GM10847 (cell line): Measurements from ENCODE around the gene ASAP3.

Experiments used
- POLR2A ChIP-seq: IDR thresholded peaks from 2 replicates; pipeline ENCODE4 v1.6.1; 2011; ENCODE audit not compliant: insufficient read length; ENCODE audit errors: extremely low read depth

ASAP3 gene

GRCh38 chr1:23424293-23425192, 59.4 kb downstream of the ASAP3 start, which contains the start of gene TCEA3:
TSS of gene TCEA3 (minus strand) at chr1:23424748. CDS start at chr1:23424633, 115 bp downstream.
- TF ChIP-seq POLR2A = no peak

- TF ChIP-seq POLR2A = no peak
Measured at GRCh38 chr1:23423415-23424292, 60.3 kb downstream of the ASAP3 start.

GRCh38 chr1:23422941-23423340, 61.0 kb downstream of the ASAP3 start:
- no peak for TF ChIP-seq POLR2A

GRCh38 chr1:23422241-23422877, 61.6 kb downstream of the ASAP3 start:
- TF ChIP-seq POLR2A = no peak

GRCh38 chr1:23421753-23422240, 62.2 kb downstream of the ASAP3 start:
- TF ChIP-seq POLR2A = no peak

- no peak for TF ChIP-seq POLR2A
Measured at GRCh38 chr1:23421343-23421742, 62.6 kb downstream of the ASAP3 start.

- TF ChIP-seq POLR2A = no peak
Measured at GRCh38 chr1:23420778-23421177, 63.2 kb downstream of the ASAP3 start.

- no peak for TF ChIP-seq POLR2A
Measured at GRCh38 chr1:23419180-23419579, 64.8 kb downstream of the ASAP3 start.

GRCh38 chr1:23417570-23417969, 66.4 kb downstream of the ASAP3 start:
- TF ChIP-seq POLR2A = no peak

- TF ChIP-seq POLR2A = no peak
Measured at GRCh38 chr1:23416964-23417363, 67.0 kb downstream of the ASAP3 start.

GRCh38 chr1:23408797-23409290, 75.1 kb downstream of the ASAP3 start:
- no peak for TF ChIP-seq POLR2A

- no peak for TF ChIP-seq POLR2A
Measured at GRCh38 chr1:23407016-23407630, 76.9 kb downstream of the ASAP3 start.

GRCh38 chr1:23405946-23406345, 78.0 kb downstream of the ASAP3 start:
- TF ChIP-seq POLR2A = no peak

GRCh38 chr1:23403735-23404486, 80.1 kb downstream of the ASAP3 start:
- TF ChIP-seq POLR2A = no peak

- TF ChIP-seq POLR2A = no peak
Measured at GRCh38 chr1:23403355-23403734, 80.6 kb downstream of the ASAP3 start.

GRCh38 chr1:23403038-23403336, 81.0 kb downstream of the ASAP3 start:
- TF ChIP-seq POLR2A = no peak
